Left renal pelvis (tissue), 4 donors: Measurements from ENCODE around the gene POU2AF1. TPM values are rescaled to one million over a fixed set of nuclear protein-coding genes. Genes with fewer than 3 reads are reported as not detected.

Source experiments
- polyA plus RNA-seq, 4 donors: library from polyadenylated mRNA; unstranded; fragments of 120-200 nt; gene quantifications; one replicate each; pipeline ENCODE4 v1.2.1, GENCODE V29; 2013; ENCODE audit not compliant: insufficient read length in 4 of 4

The POU2AF1 gene
- polyA plus RNA-seq, 4 donors: 0.26 to 1.3 (median 0.51) TPM

Other genes with a start within 250 kb of the POU2AF1 start
- under 1 TPM in 1 of 4 donors, not detected in 3; 0.12 TPM for gene POU2AF2, start 133.6 kb downstream of the POU2AF1 start, polyA plus RNA-seq
- 10 to 100 TPM in 1 of 4 donors, 1 to 10 TPM in 3; 4.3 to 10.5 (median 8.0) TPM for gene POU2AF3, start 80.7 kb downstream of the POU2AF1 start, polyA plus RNA-seq
- not detected for gene BTG4, start 133.1 kb upstream of the POU2AF1 start, polyA plus RNA-seq
- under 1 TPM in 2 of 4 donors, not detected in 2; 0.15 to 0.16 TPM for gene HOATZ, start 135.5 kb upstream of the POU2AF1 start, polyA plus RNA-seq
- gene LAYN, start 161.4 kb upstream of the POU2AF1 start, polyA plus RNA-seq: 1 to 10 TPM; 4.6 to 8.7 (median 7.6) TPM
- 10 to 100 TPM; 15.6 to 25.0 (median 20.7) TPM for gene SIK2, start 223.2 kb upstream of the POU2AF1 start, polyA plus RNA-seq